ENCODE results near the gene NARS2.
"Not testable (repeated sequence)": the region's sequence is repeated elsewhere in the genome, so short reads cannot be mapped to it uniquely, and the experiment has no call there.

Gene NARS2

DNA sequence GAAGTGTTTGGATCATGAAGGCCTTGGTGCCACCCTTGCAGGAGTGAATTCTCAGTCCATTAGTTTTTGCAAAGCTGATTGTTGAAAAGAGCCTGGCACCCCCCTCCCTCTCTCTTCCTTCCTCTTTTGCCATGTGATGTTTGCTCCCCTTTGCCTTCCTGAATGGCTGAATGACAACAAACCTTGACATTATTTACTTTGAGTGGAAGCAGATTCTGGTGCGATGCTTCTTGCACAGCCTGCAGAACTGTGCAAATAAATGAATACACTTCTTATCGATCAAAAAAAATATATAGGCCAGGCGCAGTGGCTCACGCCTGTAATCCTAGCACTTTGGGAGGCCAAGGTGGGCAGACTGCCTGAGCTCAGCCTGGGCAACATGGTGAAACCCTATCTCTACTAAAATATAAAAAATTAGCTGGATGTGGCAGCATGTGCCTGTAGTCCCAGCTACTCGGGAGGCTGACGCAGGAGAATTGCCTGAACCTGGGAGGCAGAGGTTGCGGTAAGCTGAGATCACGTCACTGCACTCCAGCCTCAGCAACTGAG, 2.0 kb upstream of the NARS2 start:
- no peak for DNase-seq (ENCODE audit: low read depth in 2 of 2)

DNA sequence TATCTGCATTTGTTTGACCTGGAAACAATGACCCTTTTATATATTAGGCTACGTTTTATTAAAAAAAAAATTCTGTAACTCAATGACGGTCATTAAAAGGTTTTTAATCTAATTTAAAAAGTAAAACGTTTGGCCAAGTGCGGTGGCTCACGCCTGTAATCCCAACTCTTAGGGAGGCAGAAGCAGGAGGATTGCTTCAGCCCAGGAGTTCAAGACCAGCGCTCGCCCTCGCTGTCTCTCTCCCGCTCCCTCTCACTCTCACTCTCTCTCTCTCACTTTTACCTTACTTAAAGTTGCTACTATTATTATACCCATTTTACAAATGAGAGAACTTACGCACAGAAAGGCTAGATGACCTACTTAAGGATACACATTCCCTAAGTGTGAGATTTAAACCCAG, 814 bp upstream of the NARS2 start:
- no peak for DNase-seq (ENCODE audit: low read depth in 2 of 2)

DNA sequence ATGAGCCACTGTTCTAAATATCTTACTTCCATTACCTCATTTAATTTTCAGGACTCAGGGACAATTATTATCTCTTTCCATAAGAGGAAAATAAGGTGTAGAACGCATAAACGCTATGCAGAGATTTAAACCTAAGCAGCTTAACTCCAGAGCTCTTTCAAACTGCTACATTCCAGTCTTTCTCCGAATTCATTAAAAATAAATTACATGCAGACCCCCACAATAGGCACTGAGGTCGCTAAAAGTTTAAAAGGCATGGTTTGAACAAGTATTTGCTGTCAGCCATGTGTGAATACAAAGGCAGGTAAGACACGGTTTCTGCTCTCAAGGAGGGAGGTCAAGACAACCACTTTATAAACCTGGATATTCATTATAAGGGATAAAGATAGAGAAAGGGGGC, 983 bp downstream of the NARS2 start:
- no peak for DNase-seq (ENCODE audit: low read depth in 2 of 2)

DNA sequence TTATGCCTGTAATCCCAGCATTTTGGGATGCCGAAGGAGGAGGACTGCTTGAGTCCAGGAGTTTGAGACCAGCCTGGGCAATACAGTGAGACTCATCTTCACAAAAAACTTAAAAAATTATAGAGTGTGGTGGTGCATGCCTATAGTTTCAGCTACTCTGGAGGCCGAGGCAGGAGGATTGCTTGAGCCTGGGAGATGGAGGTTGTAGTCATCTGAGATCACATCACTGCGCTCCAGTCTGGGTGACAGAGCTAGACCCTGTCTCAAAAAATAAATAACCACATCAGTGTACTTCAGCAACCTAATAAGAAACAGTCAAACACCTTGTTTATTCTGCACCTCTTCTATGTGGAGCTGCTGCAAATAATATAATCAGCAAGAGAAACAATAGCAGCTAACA, 1.4 kb downstream of the NARS2 start:
- no peak for DNase-seq (ENCODE audit: low read depth in 2 of 2)

DNA sequence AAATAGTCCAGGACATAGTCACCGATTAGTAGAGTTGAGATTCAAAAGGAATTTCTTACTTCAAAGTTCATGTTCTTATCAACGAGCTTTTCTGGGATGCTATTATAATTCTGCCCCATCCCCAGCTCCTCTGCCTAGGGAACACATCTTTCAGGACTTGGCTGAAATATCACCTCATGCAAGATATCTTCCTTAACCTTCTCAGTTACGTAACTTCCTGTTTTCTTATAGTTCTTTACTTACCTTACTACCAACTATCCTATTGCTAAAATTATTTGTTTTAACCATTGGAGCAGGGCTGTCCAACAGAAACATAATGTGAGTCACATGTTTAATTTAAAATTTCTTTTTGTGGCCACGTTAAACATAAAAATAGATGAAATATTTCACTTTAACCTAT, 2.3 kb downstream of the NARS2 start:
- DNase-seq (ENCODE audit: low read depth in 2 of 2) = no peak

DNA sequence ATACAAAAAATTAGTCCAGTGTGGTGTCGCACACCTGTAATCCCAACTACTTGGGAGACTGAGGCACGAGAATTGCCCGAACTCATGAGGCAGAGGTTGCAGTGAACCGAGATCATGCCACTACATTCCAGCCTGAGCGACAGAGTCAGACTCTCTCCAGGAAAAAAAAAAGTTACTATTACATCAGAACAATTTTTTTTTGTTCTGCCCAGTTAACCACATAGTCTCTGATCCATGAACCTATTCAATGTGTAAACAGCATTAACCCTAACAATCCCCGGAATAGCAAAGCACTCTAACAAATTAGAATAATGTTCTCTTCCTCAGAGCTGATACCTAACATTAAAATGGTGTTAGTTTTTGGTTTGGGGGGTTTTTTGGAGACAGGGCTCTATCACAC, 4.6 kb downstream of the NARS2 start:
- no peak for DNase-seq (ENCODE audit: low read depth in 2 of 2)

DNA sequence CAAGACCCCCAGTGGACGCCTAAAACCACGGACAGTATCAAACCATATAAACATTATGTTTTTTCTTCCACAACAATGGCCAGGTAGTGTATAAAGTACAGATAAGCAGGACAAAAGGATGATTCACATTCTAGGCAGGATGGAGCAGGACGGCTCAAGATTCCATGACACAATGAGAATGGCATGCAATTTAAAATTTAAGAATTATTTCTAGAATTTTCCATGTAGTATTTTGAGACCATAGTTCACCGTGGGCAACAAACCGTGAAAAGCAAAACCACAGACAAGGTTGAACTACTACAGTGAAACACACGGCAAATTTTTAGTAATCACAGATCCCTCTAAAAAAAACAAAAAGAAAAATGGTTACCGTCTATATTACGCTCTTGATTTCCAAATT, 7.5 kb downstream of the NARS2 start:
- DNase-seq (ENCODE audit: low read depth in 2 of 2) = no peak

DNA sequence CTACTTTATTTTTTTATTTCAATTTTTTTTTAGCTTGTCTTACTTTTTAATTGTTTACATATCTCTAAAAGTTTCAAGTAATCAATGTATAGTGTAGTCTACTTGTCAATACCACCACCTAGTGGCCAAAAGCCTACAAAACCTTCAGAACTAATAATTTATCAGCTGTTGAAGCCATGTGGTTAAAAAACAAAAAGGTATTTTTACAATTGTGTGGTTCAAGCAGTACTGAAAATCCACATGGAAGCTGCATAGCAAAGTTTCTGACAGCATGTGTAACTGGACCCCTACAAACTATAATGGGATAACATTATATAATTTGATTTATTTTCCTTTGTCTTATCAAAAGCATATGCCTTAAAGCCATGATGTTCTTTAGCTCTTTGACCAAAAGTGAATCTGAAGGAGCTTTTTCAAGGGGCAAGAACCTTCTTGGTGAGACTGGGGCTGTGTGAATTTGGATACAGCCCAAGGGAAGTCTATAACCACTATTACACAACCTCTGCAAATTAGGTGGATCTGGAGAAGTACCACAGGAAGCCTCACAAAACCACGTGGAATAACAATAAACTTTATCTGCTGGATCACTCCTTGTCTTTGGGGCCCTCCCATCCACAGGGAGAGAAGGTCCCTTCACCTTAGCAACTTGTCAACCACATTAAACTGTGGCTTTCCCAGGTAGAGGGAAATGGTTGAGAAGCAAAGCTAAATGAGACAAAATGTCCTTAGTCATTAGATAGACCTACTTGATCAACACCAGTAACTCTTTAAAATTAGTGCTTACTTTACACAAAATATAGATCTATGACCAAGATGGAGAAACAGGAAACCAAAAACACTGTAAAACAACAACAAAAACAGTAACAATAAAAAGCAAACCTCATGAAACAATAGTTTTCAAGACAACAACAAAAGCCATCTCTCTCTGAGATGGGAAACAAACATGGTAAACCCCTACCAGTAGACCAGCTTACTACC, 9.9 kb downstream of the NARS2 start:
- peak; percentile 89 to 92 for DNase-seq (ENCODE audit: low read depth in 2 of 2)

DNA sequence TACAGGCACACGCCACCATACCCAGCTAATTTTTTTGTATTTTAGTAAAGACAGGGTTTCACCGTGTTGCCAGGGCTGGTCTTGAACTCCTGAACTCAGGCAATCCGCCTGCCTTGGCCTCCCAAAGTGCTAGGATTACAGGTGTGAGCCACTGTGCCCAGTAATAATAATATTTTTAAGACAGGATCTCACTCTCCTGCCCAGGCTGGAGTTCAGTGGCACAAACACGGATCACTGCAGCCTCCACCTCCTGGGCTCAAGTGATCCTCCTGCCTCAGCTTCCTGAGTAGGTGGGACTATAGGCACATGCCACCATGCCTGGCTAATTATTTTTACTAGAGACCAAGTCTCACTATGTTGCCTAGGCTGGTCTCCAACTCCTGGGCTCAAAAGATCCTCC, 10.6 kb downstream of the NARS2 start:
- DNase-seq (ENCODE audit: low read depth in 2 of 2) = not testable (repeated sequence)

DNA sequence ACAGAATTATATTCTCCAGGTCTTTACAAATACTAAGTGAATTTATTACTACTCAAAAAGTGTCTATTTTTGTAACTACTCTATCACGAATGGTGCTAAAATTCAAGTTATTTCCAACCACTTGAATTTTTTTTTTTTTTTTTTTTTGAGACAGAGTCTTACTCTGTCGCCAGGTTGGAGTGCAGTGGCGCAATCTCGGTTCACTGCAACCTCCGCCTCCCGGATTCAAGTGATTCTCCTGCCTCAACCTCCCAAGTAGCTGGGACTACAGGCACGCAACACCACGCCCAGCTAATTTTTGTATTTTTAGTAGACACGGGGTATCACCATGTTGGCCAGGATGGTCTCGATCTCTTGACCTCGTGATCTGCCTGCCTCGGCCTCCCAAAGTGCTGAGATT, 11.6 kb downstream of the NARS2 start:
- DNase-seq (ENCODE audit: low read depth in 2 of 2) = not testable (repeated sequence)

DNA sequence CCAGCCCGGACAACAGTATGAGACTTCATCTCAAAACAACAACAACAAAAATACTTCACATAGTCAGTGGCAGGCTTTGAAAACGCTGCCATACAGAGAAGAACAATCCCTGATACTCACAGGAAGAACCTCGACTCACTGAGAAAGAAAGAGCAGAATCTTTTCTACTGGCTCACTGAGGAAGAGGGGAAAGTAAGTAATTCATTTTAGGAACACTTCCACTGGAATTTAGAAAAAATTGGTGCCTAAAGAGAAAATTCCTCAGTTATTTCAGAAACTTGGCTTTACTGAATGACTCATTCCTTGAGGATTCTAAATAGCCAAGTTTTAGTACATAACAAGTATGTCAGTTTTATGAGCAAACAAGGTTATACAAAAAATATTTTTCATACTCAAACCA, 12.3 kb downstream of the NARS2 start:
- DNase-seq (ENCODE audit: low read depth in 2 of 2) = peak; percentile 78 to 80

DNA sequence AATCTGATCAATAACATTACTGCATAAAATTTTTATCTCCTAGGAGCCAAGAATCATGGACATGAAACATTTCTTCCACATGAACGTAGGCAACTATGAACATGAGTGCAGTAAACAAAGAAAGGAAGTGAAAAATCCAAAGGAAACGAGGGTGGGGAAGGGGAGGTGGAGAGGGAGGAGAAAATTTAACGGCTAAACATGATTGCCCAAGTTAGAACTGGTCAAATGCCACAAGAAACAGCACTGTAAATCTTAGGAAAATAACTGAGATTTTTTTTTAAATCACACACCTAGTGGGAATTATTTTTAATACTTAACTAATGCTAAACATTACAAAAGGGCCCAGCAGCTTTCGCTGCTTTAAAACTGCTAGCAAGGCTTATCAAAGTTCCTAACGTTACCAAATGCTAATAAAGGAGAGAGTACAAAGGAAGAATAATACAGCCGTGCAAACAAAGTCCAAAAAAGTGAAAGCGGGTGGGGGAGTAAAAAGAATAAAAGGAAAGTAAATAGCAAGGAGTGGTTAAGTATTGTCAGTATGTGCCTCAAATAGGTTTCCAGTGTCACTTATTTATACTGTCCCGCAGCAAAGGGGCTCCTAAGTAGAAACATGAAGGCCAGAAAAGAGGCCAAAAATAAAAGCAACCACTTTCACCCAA, 13.7 kb downstream of the NARS2 start:
- no peak for DNase-seq (ENCODE audit: low read depth in 2 of 2)

DNA sequence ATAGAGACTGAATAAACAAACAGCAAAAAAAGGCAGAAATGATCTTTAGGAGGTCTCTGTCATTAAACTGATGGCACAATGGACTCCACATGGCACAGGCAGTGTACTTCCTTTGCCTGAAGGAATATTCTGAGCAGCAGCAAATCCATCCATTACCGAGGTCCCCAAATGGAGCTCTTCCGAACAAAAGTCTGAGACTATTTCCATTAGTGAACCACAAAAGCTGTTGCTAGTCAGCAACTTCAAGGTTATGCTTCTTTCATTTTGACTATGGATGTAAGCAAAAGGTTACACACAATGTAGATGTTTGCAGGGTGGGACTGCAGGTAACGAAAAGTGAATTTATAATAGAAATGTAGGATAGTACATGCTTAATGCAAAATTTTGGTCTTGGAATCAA, 14.5 kb downstream of the NARS2 start:
- DNase-seq (ENCODE audit: low read depth in 2 of 2) = no peak

DNA sequence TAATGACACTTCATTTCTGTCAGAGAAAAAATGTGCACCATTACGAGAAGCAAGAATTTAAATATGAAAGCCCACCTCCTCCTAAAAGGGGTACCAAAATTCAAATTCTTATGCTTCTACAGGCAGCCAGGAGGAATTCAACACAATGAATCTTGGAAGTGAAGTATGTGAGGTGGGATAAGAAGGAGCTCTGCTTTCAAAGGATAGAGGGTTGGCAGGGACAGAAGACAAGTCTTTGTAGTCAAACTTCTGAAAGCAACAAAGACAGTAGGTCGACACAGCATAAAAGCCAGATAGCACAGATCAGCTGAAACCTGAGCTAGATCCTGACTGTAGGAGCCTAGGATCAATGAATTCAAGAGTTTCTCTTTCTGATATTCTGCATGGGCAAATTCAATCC, 17.4 kb downstream of the NARS2 start:
- no peak for DNase-seq (ENCODE audit: low read depth in 2 of 2)

DNA sequence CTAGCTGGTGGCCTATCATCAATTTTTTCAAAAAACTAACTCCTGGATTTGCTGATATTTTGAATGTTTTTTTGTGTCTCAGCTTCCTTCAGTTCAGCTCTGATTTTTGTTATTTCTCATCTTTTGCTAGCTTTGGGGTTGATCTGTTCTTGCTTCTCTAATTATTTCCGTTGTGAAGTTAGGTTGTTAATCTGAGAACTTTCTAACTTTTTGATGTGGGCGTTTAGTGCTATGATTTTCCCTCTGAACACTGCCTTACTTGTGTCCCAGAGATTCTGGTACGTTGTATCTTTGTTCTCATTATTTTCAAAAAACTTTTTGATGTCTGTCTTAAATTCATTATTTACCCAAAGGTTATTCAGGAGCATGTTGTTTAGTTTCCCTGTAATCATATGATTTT, 19.1 kb downstream of the NARS2 start:
- no peak for DNase-seq (ENCODE audit: low read depth in 2 of 2)

DNA sequence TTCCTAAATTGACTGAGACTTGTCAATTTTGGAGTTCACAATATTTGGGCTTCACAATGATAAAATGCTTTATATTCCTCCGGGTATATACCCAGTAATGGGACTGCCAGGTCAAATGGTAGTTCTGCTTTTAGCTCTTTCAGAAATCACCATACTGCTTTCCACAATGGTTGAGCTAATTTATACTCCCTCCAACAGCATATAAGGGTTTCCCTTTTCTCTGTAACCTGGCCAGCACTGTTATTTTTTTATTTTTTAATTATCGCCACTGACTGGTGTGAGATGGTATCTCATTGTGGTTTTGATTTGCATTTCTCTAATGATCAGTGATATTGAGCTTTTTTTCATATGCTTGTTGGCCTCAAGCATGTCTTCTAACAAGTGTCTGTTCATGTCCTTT, 21.8 kb downstream of the NARS2 start:
- no peak for DNase-seq (ENCODE audit: low read depth in 2 of 2)

DNA sequence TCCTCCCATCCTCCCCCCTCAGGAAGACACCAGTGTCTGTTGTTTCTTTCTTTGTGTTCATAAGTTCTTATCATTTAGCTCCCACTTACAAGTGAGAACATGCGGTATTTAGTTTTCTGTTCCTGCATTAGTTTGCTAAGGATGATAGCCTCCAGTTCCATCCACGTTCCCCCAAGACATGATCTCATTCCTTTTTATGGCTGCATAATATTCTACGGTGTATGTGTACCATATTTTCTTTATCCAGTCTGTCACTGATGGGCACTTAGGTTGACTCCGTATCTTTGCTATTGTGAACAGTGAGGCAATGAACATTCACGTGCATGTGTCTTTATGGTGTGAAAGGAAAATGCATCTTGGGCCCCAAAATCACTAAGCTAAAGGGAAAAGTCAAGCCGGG, 22.5 kb downstream of the NARS2 start:
- DNase-seq (ENCODE audit: low read depth in 2 of 2) = not testable (repeated sequence)

DNA sequence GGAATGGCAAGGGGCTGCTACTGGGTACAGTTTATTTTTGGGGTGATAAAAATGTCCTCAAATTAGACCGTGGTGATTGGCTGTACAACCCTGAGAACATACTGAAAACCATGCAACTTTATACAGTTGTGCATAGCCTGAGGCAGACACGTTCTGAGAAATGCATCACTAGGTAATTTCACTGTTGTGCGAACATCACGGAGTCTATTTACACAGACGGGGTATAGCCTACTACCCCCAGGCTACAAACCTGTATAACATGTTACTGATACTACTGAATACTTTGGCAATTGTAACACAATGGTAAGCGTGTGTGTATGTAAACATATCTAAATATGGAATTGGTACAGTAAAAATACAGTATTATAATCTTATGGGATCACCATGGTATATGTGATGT, 23.6 kb downstream of the NARS2 start:
- no peak for DNase-seq (ENCODE audit: low read depth in 2 of 2)

DNA sequence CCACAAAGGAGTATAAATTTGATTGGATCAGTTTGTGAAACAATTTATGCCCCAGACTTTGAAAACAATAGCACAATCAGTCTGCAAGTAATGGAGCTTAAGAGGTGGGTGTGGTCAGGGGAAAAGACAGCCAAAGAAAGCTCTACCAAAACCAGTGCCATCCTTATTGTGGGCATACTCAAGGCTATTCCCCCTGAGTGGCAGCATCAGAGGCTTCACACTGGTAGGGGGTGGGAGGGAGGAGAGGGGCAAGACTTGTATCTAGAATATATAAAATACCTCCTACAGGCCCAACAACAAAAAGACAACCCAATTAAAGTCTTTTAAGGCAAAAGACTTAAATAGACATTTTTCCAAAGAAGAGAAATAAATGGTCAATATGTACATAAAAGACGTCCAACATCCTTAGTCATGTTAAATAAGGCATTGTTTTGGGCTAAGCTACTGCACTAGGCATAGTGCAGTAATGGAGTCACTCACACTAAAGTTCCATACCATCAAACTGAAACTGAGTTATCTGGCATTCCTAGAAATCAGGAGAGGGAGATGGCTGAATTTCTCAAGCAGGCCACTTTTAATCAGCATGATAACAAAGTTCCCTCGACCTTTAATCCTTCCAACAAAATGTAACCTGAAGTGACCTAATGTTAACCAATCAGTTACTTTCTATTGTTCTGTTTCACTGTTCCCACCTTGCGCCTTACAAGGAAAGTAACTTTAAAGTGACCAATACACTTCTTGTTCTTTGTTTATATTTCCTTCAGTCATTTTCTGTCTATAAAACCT, 24.8 kb downstream of the NARS2 start:
- no peak for DNase-seq (ENCODE audit: low read depth in 2 of 2)

DNA sequence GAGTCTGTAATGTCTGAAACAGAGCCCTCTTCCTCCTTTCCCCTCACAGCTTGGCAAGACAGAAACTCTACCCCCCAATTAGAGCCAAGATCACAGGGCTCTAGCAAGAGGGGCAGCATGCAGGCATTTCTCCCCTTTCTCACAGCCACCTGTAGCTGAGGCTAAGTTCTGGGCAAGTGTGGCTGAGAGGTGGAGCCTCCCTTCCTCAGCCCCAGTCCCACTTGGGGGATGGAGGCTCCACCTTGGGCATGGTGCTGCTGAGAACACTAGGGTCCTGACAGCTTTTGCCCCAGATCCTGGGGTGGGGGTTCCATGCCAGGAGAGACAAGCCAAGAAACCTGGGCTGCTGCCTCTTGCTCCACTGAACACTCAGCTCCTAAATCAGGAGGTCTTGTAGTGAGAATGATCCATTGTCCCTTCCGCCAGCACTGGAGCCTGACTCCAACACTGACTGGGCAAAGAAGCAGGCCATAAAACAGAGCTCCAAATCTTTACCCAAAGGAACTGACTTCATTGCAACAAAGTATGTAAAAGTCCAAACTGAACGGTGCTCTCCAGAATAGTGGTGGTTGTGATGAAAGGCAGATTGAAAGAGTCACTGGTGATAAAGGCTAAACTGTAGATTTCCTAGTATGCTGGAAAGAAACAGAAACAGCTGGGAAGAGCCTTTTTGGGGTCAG, 25.6 kb downstream of the NARS2 start:
- no peak for DNase-seq (ENCODE audit: low read depth in 2 of 2)

DNA sequence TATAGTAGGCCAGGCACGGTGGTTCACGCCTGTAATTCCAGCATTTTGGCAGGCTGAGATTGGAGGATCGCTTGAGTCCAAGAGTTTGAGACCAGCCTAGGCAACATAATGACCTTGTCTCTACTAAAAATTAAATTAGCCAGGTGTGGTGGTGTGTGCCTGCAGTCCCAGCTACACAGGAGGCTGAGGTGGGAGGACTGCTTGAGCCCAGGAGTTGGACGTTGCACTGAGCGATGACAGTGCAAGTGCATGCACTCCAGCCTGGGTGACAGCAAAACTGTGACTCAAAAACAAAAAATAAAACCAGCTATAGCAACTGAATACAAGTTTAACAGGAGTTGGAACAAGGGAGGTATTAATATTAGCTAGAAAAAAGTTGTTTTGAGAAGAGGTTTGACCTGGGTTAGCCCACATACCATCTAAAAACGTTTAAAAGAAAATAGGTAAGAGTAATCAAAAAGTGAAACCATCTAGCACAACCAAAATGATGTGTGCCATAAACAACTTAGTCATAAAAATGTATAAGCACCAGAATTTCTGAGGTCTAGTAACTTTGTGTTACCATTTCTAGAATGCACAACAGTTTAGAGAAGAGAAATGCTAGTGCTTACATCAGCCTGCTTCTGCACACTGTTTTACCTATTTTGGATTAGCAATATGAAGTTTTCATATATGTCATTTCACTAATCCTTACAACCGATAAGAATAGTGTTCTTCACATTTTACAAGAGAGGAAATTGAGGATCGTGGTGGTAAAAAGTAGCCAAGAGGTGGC, 26.5 kb downstream of the NARS2 start:
- no peak for DNase-seq (ENCODE audit: low read depth in 2 of 2)
